ENCODE measurements around the gene TRHDE. TPM values are rescaled to one million over a fixed set of nuclear protein-coding genes. Genes with fewer than 3 reads are reported as not detected.

The TRHDE gene
- total RNA-seq, 1 experiment from 2014 or later: not detected

- POLR2A ChIA-PET: interaction anchor here (0.6 to 1.2 kb wide), 2 partner anchors 10 to 389 kb away, joined by 3 read pairs; no protein-coding TSS in a partner anchor
- Mint-ChIP-seq H3K4me3 (ENCODE audit: unreplicated experiment) (no peak overlapping the region), H3K27ac (ENCODE audit: low read depth, unreplicated experiment) (no peak overlapping the region), H3K27me3 (ENCODE audit: insufficient read depth, unreplicated experiment) (no peaks in the 10 kb centered on the region), H3K9me3 (ENCODE audit: unreplicated experiment) (peaks cover 8% of the 10 kb centered on the region), H3K4me1 (ENCODE audit: insufficient read depth, unreplicated experiment) (no peaks in the 10 kb centered on the region), H3K36me3 (ENCODE audit: insufficient read depth, unreplicated experiment) (no peaks in the 10 kb centered on the region)
- no TSS peak for BruUV-seq (replicated peaks)
- CTCF ChIA-PET: interaction anchor here (0.5 to 1.2 kb wide), 2 partner anchors 17 to 491 kb away, joined by 3 to 5 read pairs; no protein-coding TSS in a partner anchor
- intact Hi-C loops (cut with micrococcal nuclease): no loop called here
- TF ChIP-seq CTCF (IDR thresholded peaks at IDR 0.05; ENCODE audit: unreplicated experiment): no peak
- no peak for DNase-seq (ENCODE audit: unreplicated experiment)
These were observed 249.2 kb downstream of the TRHDE start for GRCh38 chr12:72521326-72521725.

DNA sequence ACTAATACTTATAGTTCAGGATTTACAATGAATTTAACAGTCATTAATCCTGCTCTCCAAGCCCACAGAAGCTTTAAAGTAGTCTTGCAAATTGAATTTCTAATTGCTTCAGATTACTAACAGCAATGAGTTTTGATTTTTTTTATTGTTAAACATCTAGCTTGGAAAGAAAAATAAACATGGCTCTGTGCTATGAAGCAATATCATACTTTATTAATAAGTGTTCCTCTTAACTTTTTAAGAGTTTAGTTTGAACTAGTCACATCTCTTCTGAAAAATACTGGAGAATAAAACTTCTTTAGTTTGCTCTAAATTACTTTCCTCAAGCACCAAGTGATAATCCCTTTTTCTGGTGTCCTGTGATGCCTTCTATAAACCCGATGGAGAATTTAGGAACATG is 250.2 kb downstream of the TRHDE start:
- Mint-ChIP-seq H3K36me3 (ENCODE audit: insufficient read depth, unreplicated experiment) (no peaks in the 10 kb centered on the region), H3K4me3 (ENCODE audit: unreplicated experiment) (no peak overlapping the region), H3K27ac (ENCODE audit: low read depth, unreplicated experiment) (no peak overlapping the region), H3K9me3 (ENCODE audit: unreplicated experiment) (peaks cover 8% of the 10 kb centered on the region), H3K27me3 (ENCODE audit: insufficient read depth, unreplicated experiment) (no peaks in the 10 kb centered on the region), H3K4me1 (ENCODE audit: insufficient read depth, unreplicated experiment) (no peaks in the 10 kb centered on the region)
- POLR2A ChIA-PET: no interaction called here
- CTCF ChIA-PET: no interaction called here
- no peak for TF ChIP-seq CTCF (IDR thresholded peaks at IDR 0.05; ENCODE audit: unreplicated experiment)
- no TSS peak for BruUV-seq (replicated peaks)
- intact Hi-C loops (cut with micrococcal nuclease): no loop called here
- DNase-seq (ENCODE audit: unreplicated experiment): no peak

DNA sequence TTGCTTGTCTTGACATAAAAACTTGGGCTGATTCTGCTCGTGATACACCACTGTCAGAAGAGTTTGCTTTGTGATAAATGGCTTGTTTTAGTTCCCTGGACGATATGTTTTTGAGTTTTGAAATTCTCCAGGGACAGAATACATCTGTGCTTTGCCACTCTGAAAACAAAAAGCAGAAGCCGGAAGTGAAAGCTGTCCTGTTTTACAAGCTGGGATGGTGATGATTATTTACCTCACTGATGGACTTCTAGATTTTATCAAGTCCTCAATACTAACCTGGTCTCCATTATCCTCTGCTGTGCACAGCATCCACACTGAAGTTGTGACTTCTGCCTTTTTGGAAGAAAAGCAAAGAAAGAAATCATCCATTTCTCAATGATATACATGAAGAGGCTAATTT is 251.6 kb downstream of the TRHDE start:
- BruUV-seq (replicated peaks): no TSS peak
- DNase-seq (ENCODE audit: unreplicated experiment): no peak
- POLR2A ChIA-PET: no interaction called here
- Mint-ChIP-seq H3K27ac (ENCODE audit: low read depth, unreplicated experiment) (no peak overlapping the region), H3K27me3 (ENCODE audit: insufficient read depth, unreplicated experiment) (no peaks in the 10 kb centered on the region), H3K4me3 (ENCODE audit: unreplicated experiment) (no peak overlapping the region), H3K36me3 (ENCODE audit: insufficient read depth, unreplicated experiment) (no peaks in the 10 kb centered on the region), H3K9me3 (ENCODE audit: unreplicated experiment) (peaks cover 8% of the 10 kb centered on the region), H3K4me1 (ENCODE audit: insufficient read depth, unreplicated experiment) (no peaks in the 10 kb centered on the region)
- TF ChIP-seq CTCF (IDR thresholded peaks at IDR 0.05; ENCODE audit: unreplicated experiment): no peak
- intact Hi-C loops (cut with micrococcal nuclease): no loop called here
- CTCF ChIA-PET: no interaction called here

DNA sequence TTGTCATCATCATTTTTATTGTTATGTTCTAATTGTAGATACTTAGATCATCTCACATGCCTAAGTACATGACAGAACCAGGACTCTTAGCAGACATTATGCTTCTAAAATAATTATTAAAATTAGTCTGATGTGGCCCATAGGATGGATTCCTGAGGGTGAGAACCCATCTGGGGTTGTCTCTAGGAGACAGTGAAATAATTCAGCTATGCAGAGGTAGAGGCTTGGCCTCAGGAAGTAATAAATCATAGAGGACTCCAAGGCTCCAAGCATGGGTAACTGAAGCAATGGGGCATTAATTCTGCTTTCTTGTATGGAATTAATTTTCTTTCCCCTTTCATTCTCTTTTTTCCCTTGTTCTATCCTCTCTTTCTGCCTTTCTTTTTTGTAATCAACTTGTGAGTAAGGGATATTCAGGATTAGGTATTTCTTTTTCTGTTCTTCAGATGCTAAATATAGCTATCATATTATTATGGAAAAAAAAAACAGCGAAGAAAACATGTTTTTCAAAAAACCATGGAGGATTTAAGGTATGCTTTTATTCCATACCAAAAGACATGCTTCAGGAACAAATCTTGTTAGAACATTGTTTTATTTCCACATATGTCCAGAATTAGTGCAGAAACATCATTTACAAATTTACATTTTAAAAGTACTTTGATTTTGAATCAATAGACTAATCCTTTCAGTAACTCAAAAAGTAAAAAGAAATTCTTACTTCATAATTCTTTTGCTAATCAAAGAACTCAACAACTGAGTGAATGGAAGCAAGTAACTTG is 263.2 kb downstream of the TRHDE start:
- H3K36me3 Mint-ChIP-seq (ENCODE audit: insufficient read depth, unreplicated experiment): no peaks in the 10 kb centered on the region
- H3K4me3 Mint-ChIP-seq (ENCODE audit: unreplicated experiment): no peak overlapping the region
- CTCF ChIA-PET: interaction anchor here (0.6 kb wide), 1 partner anchor 46 kb away, joined by 3 read pairs; no protein-coding TSS in a partner anchor
- no peak for TF ChIP-seq CTCF (IDR thresholded peaks at IDR 0.05; ENCODE audit: unreplicated experiment)
- H3K27me3 Mint-ChIP-seq (ENCODE audit: insufficient read depth, unreplicated experiment): no peaks in the 10 kb centered on the region
- intact Hi-C loops (cut with micrococcal nuclease): no loop called here
- no peak overlapping the region for H3K27ac Mint-ChIP-seq (ENCODE audit: low read depth, unreplicated experiment)
- H3K9me3 Mint-ChIP-seq (ENCODE audit: unreplicated experiment): no peaks in the 10 kb centered on the region
- BruUV-seq (replicated peaks): no TSS peak
- POLR2A ChIA-PET: no interaction called here
- H3K4me1 Mint-ChIP-seq (ENCODE audit: insufficient read depth, unreplicated experiment): no peaks in the 10 kb centered on the region
- DNase-seq (ENCODE audit: unreplicated experiment): no peak

Measured in MCF 10A (cell line).